GM12874 (cell line): ENCODE data around the gene CAMK1.

Source experiments
- CTCF ChIP-seq: IDR thresholded peaks from 2 replicates; pipeline ENCODE4 v1.5.1; 2011; ENCODE audit warnings: low read depth, mild to moderate bottlenecking, control low read depth, low read length, moderate library complexity; ENCODE audit not compliant: insufficient read depth

CAMK1 gene

DNA sequence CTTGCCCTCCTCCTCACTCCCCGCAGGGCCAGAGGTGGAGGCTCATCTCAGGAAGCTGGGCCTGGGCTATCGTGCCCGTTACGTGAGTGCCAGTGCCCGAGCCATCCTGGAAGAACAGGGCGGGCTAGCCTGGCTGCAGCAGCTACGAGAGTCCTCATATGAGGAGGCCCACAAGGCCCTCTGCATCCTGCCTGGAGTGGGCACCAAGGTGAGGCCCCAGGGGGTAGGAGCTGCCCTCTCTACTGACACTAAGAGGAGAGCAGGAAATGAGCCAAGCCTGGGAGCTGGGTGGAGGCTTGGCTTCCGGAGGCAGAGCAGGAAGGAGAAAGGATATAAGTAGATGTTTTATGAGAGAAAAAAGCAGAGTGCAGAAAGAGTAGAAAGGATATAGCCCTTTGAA is 15.1 kb downstream of the CAMK1 start:
- no peak for TF ChIP-seq CTCF

DNA sequence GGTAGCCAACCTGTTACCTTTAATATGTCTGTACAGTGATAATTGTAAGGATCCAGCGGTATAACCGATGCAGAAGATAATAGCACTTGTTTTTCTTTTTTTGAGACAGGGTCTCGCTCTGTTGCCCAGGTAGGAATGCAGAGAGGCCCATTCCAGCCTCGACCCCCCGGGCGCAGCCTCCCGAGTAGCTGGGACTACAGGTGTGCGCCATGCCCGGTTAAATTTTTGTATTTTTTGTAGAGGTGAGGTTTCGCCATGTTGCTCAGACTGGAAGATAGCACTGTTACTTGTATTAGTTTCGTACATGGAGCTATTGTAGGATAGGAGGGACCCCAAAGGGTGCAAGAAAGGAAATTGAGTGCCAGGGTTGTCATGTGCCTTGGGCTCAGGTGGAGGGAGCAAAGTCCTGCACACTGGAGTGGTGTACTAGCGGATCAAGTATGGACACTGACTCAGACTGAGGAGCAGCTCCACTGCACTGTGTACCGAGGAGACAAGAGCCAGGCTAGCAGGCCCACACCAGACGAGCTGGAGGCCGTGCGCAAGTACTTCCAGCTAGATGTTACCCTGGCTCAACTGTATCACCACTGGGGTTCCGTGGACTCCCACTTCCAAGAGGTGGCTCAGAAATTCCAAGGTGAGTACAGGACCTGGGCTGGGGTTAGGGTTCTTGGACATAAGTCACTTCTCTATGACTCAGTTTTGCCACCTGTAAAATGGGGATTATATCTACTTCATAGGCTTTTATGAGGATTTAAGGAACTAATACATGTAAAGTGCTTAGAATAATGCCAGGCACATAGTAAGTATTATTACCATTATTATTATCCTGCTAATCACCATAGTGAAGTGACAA is 19.0 kb downstream of the CAMK1 start:
- TF ChIP-seq CTCF = no peak

- TF ChIP-seq CTCF = no peak
Measured at GRCh38 chr3:9749645-9750555, 19.8 kb downstream of the CAMK1 start, which contains the start of gene OGG1. Gene OGG1 (plus strand): TSS chr3:9749952. CDS start chr3:9750287, 335 bp downstream.

DNA sequence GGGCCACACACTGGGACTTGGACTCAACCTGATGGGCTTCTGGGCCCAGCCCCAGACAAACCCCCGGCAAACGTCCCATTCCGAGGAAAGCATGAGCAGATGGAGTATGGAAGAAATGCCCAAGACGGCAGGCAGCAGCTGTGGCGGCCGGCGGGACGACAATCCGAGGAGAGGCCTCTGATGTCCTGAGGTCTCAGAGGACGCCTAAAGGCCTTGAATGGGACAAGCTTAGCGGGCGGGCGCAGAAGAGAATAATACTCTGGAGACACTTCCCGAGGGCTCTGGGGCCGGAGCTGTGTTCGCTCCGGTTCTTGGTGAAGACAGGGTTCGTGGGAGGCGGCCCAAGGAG is 20.5 kb downstream of the CAMK1 start:
- TF ChIP-seq CTCF = no peak

DNA sequence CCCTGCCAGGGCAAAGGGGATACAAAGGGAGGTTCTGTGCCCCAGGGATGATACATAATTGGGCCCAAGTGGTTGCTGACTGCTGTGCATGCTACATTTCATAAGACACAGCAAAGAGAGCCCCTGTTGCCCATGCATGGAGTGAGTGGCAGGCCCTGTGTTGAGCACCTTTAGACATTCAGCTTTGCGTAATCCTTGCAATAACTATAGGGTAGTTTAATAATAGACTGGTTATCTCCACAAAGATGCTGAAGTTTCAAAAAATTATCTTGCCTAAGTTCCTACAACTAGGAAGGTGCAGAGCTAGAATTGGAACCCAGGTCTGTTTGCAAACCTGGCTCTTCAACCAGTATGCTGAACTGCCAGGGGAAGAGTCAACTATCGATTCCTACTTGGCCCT is 21.7 kb downstream of the CAMK1 start:
- no peak for TF ChIP-seq CTCF

- TF ChIP-seq CTCF = no peak
Measured at GRCh38 chr3:9747267-9747666, 22.5 kb downstream of the CAMK1 start.

DNA sequence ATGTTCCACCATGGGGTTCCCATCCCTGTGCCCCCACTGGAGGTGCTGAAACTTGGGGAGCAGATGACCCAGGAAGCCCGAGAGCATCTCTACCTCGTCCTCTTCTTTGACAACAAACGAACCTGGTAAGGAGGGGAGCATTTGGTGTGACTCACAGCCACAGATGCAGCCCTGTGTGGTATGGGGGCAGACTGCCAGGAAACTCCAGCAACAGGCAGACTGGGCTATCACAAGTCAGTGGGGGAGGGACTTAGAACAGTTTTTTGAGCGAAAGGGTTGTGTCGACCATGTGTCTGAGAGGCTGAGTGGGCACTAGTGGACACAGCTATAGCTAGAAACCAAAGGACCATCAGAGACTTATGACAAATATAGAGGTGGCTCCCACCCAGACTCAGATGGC is 23.4 kb downstream of the CAMK1 start:
- no peak for TF ChIP-seq CTCF
